ENCODE results near the gene AADAT. TPM values are rescaled to one million over a fixed set of nuclear protein-coding genes. Genes with fewer than 3 reads are reported as not detected.

AADAT gene
- total and polyA plus RNA-seq, 2 of the 8 experiments (the other 6 are each of a cell fraction or from before 2014, with no cell fraction given), result 6.1 to 7.7 TPM

DNA sequence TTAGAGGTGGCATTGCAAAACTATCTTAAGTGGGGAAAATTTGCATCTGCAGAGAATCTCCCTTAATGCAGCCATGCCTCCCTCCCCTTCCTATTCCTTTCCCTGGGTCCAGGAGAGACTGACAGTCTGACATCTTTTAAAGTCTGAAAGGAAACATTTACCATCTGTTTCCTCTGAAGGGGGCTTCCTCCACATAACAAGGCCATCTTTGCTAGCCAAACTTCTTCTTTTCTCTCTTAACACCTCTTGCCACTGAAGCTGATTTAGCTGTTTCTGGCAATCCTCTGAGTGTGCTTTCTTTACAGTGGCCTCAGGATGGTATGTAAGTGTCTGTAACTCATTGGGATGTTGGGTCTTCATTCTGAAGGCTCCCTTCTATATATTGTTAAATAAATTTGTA is 34.6 kb upstream of the AADAT start:
- Histone ChIP-seq H3K4me3 (ENCODE audit: extremely low read depth in 1 of 4, insufficient read depth in 2 of 4, low read depth in 3 of 4, low read length in 4 of 4) (no peak overlapping the region), H3K56ac (replicated peaks; ENCODE audit: insufficient read length, low read depth, low read length) (no peak overlapping the region), H3K27ac (ENCODE audit: low read depth, low read length) (no peak overlapping the region), H2BK20ac (ENCODE audit: low read length) (no peak overlapping the region), H3K18ac (ENCODE audit: extremely low read depth, low read length) (no peak overlapping the region), H4K5ac (ENCODE audit: insufficient read length, low read depth, low read length) (no peak overlapping the region), H2AK5ac (ENCODE audit: low read depth, low read length) (no peak overlapping the region), H3K79me2 (ENCODE audit: control insufficient read depth in 1 of 2, insufficient read depth in 2 of 2, low read length in 2 of 2) (no peaks in the 10 kb centered on the region), H3K4me1 (replicated peaks in 1 of 4; ENCODE audit: control insufficient read depth in 3 of 4, insufficient read depth in 4 of 4, low read length in 3 of 4) (no peaks in the 10 kb centered on the region), H4K91ac (replicated peaks; ENCODE audit: insufficient read length, low read length) (no peak overlapping the region), H2BK5ac (ENCODE audit: low read depth, low read length) (no peak overlapping the region), H2BK12ac (ENCODE audit: low read depth, low read length) (no peak overlapping the region), H3K9ac (replicated peaks in 1 of 4; ENCODE audit: extremely low read depth in 1 of 4, low read depth in 3 of 4, low read length in 3 of 4) (no peak overlapping the region), H3K36me3 (ENCODE audit: control insufficient read depth in 2 of 4, insufficient read depth in 4 of 4, low read length in 3 of 4) (no peaks in the 10 kb centered on the region), H3K79me1 (ENCODE audit: low read depth, low read length) (no peaks in the 10 kb centered on the region), H4K8ac (ENCODE audit: extremely low read depth, insufficient read depth, low read length) (no peak overlapping the region), H3K14ac (ENCODE audit: insufficient read length) (no peak overlapping the region), H3K23ac (ENCODE audit: insufficient read length) (no peak overlapping the region), H3K4me2 (ENCODE audit: insufficient read depth in 1 of 2, low read depth in 2 of 2, low read length in 2 of 2) (no peak overlapping the region), H2BK120ac (replicated peaks; ENCODE audit: low read depth, low read length) (no peak overlapping the region), H3K9me3 (ENCODE audit: insufficient read depth in 2 of 2, low read depth in 1 of 2, low read length in 1 of 2) (peaks cover 9 to 10% of the 10 kb centered on the region in 2 experiments; a peak in 3 of 4 replicates), H2AFZ (ENCODE audit: low read length) (no peak overlapping the region), H3K23me2 (ENCODE audit: low read depth, low read length) (no peaks in the 10 kb centered on the region), H2BK15ac (ENCODE audit: low read length) (no peak overlapping the region), H3K27me3 (replicated peaks in 1 of 4; ENCODE audit: control insufficient read depth in 3 of 4, extremely low read depth in 1 of 4, insufficient read depth in 3 of 4, low read length in 3 of 4) (no peaks in the 10 kb centered on the region), H3K4ac (replicated peaks; ENCODE audit: insufficient read length, low read depth, low read length) (no peak overlapping the region), H4K20me1 (replicated peaks in 1 of 2; ENCODE audit: control insufficient read depth in 1 of 2, insufficient read depth in 2 of 2, low read length in 2 of 2) (no peaks in the 10 kb centered on the region)
- no peak for DNase-seq (ENCODE audit: low read depth in 1 of 2, low spot score in 2 of 2)
- ChIA-PET CTCF (ENCODE audit: partially characterized antibody) (interaction anchor here (1.4 kb wide), 1 partner anchor 135 kb away, joined by 3 read pairs; no protein-coding TSS in a partner anchor), POLR2A (ENCODE audit: partially characterized antibody) (no interaction called here)
- no peak for FAIRE-seq
- no peak for TF ChIP-seq CHD2 (IDR thresholded peaks at IDR 0.05; ENCODE audit: low read length)
- TF ChIP-seq YY1 (IDR thresholded peaks at IDR 0.05; ENCODE audit: low read depth, low read length), result no peak
- TF ChIP-seq CHD1 (IDR thresholded peaks at IDR 0.05; ENCODE audit: low read depth, low read length), result no peak
- TF ChIP-seq ZNF274 (IDR thresholded peaks at IDR 0.05; ENCODE audit: borderline replicate concordance, extremely low read depth, low read length), result no peak
- no peak for TF ChIP-seq CTCF (IDR thresholded peaks at IDR 0.05; ENCODE audit: control extremely low read depth in 1 of 3, insufficient read depth in 1 of 3, low read depth in 1 of 3, low read length in 3 of 3)
- TF ChIP-seq TCF12 (IDR thresholded peaks at IDR 0.05; ENCODE audit: low read depth, low read length), result no peak
- no peak for TF ChIP-seq SP4 (IDR thresholded peaks at IDR 0.05; ENCODE audit: low read length)
- TF ChIP-seq NRF1 (IDR thresholded peaks at IDR 0.05; ENCODE audit: low read depth, low read length), result no peak
- TF ChIP-seq, protein P1, sequence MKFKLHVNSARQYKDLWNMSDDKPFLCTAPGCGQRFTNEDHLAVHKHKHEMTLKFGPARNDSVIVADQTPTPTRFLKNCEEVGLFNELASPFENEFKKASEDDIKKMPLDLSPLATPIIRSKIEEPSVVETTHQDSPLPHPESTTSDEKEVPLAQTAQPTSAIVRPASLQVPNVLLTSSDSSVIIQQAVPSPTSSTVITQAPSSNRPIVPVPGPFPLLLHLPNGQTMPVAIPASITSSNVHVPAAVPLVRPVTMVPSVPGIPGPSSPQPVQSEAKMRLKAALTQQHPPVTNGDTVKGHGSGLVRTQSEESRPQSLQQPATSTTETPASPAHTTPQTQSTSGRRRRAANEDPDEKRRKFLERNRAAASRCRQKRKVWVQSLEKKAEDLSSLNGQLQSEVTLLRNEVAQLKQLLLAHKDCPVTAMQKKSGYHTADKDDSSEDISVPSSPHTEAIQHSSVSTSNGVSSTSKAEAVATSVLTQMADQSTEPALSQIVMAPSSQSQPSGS (IDR thresholded peaks at IDR 0.05; ENCODE audit: low read length), result no peak
- TF ChIP-seq RAD21 (IDR thresholded peaks at IDR 0.05 in 1 of 2, conservative IDR thresholded peaks at IDR 0.05 in 1 of 2; ENCODE audit: low read depth in 2 of 2, low read length in 2 of 2), result no peak
- TF ChIP-seq TEAD4 (IDR thresholded peaks at IDR 0.05; ENCODE audit: low read depth, low read length), result no peak

Data from H1 (cell line).